Measurements from ENCODE around the gene WFDC10B. TPM values are rescaled to one million over a fixed set of nuclear protein-coding genes. Genes with fewer than 3 reads are reported as not detected.
A peak's percentile ranks its signal among the peaks of the same experiment; 100 is the strongest.
"Not testable (repeated sequence)": the region's sequence is repeated elsewhere in the genome, so short reads cannot be mapped to it uniquely, and the experiment has no call there.

The WFDC10B gene
- total and polyA plus RNA-seq, 2 experiments from 2014 or later, result not detected

DNA sequence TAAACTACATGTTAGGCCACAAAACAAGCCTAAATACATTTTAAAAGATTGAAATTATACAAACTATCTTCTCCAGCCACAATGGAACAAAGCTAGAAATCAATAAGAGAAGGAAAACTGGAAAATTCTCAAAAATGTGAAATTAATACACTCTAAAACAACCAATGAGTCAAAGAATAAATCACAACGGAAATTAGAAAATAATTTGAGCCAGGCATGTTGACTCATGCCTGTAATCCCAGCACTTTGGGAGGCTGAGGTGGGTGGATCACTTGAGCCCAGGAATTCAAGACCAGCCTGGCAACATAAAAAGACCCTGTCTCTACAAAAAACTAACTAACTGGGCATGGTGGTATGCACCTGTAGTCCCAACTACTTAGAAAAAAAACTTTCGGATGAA lies 9.3 kb downstream of the WFDC10B start:
- 45 to 52% methylated on average over 2 of the region's 2 CpGs for WGBS, 2 experiments (ENCODE audit: low coverage in 1 of 2, low lambda C conversion rate in 2 of 2, missing lambda C conversion rate in 2 of 2)
- Histone ChIP-seq H3K9me3 (ENCODE audit: low read depth) (no peaks in the 10 kb centered on the region), H3K79me2 (ENCODE audit: insufficient read depth) (no peaks in the 10 kb centered on the region), H3K4me3 (no peak overlapping the region), H3K27ac (no peak overlapping the region), H3K27me3 (replicated peaks; ENCODE audit: insufficient read depth) (no peaks in the 10 kb centered on the region), H3K9me2 (ENCODE audit: insufficient read depth) (no peaks in the 10 kb centered on the region), H4K20me1 (ENCODE audit: insufficient read depth) (no peaks in the 10 kb centered on the region), H3K4me2 (ENCODE audit: unreplicated experiment) (no peak overlapping the region), H3K36me3 (ENCODE audit: low read depth) (no peaks in the 10 kb centered on the region), H2AFZ (no peak overlapping the region), H3K9ac (no peak overlapping the region), H3K4me1 (ENCODE audit: insufficient read depth) (peaks cover 7% of the 10 kb centered on the region; the same call in 1 of the 2 replicates), H3F3A (ENCODE audit: insufficient read depth) (no peaks in the 10 kb centered on the region)
- in situ Hi-C loops (cut with MboI), result no loop called here
- no peak for TF ChIP-seq EZH2 (IDR thresholded peaks at IDR 0.05; ENCODE audit: insufficient read depth, poor library complexity, severe bottlenecking)
- peak; percentile 1 for DNase-seq

- H3K79me2 ChIP-seq (ENCODE audit: insufficient read depth); in situ Hi-C loops (cut with MboI); DNase-seq; H3K4me1 ChIP-seq (ENCODE audit: insufficient read depth); H3K9me3 ChIP-seq (ENCODE audit: low read depth); H3F3A ChIP-seq (ENCODE audit: insufficient read depth); H3K27me3 ChIP-seq (replicated peaks; ENCODE audit: insufficient read depth); H3K4me2 ChIP-seq (ENCODE audit: unreplicated experiment); H3K4me3 ChIP-seq; H3K9me2 ChIP-seq (ENCODE audit: insufficient read depth); H3K36me3 ChIP-seq (ENCODE audit: low read depth); H3K27ac ChIP-seq; H2AFZ ChIP-seq; H3K9ac ChIP-seq; H4K20me1 ChIP-seq (ENCODE audit: insufficient read depth): not testable (repeated sequence)
- 71% methylated on average over 12 of the region's 12 CpGs for whole genome bisulfite sequencing, 2 experiments (ENCODE audit: low coverage in 1 of 2, low lambda C conversion rate in 2 of 2, missing lambda C conversion rate in 2 of 2)
Measured at GRCh38 chr20:45693346-45693745, 11.5 kb downstream of the WFDC10B start.

DNA sequence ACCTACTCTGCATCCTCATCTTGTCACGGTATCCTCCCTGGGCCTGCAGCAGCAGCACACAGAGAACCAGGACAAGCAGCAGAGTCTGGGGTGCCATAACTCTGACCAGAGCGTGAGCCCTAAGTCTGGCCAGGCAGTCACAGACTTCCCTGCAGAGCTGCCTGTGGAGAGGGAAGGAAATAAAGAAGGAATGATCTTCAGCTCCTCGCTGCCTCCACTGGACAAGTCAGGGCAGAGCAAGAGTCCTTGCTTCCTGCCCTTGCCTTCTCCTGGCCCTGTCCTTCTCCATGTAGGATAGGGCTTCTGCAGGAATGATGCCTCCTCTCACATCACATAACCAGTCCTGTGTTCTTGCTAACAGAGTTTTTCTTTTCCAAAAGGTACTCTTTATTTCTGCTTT lies 18.9 kb downstream of the WFDC10B start:
- no peaks in the 10 kb centered on the region for H3K79me2 ChIP-seq (ENCODE audit: insufficient read depth)
- TF ChIP-seq EZH2phosphoT487 (IDR thresholded peaks at IDR 0.05; ENCODE audit: insufficient read depth, low read depth) (no peak), EZH2 (IDR thresholded peaks at IDR 0.05; ENCODE audit: insufficient read depth, poor library complexity, severe bottlenecking) (no peak)
- H3K4me1 ChIP-seq (ENCODE audit: insufficient read depth), result no peaks in the 10 kb centered on the region
- no peaks in the 10 kb centered on the region for H3K36me3 ChIP-seq (ENCODE audit: low read depth)
- H4K20me1 ChIP-seq (ENCODE audit: insufficient read depth), result no peaks in the 10 kb centered on the region
- no peak overlapping the region for H3K27ac ChIP-seq
- H3K9me3 ChIP-seq (ENCODE audit: low read depth), result no peaks in the 10 kb centered on the region
- no peak overlapping the region for H3K9ac ChIP-seq
- no peak overlapping the region for H3K4me2 ChIP-seq (ENCODE audit: unreplicated experiment)
- no peak overlapping the region for H2AFZ ChIP-seq
- in situ Hi-C loops (cut with MboI), result no loop called here
- peak; percentile 27 for DNase-seq
- no peaks in the 10 kb centered on the region for H3F3A ChIP-seq (ENCODE audit: insufficient read depth)
- no peaks in the 10 kb centered on the region for H3K27me3 ChIP-seq (replicated peaks; ENCODE audit: insufficient read depth)
- no peaks in the 10 kb centered on the region for H3K9me2 ChIP-seq (ENCODE audit: insufficient read depth)
- H3K4me3 ChIP-seq, result no peak overlapping the region
- WGBS, 2 experiments (ENCODE audit: low coverage in 1 of 2, low lambda C conversion rate in 2 of 2, missing lambda C conversion rate in 2 of 2), result 43 to 46% methylated on average over 3 of the region's 3 CpGs

DNA sequence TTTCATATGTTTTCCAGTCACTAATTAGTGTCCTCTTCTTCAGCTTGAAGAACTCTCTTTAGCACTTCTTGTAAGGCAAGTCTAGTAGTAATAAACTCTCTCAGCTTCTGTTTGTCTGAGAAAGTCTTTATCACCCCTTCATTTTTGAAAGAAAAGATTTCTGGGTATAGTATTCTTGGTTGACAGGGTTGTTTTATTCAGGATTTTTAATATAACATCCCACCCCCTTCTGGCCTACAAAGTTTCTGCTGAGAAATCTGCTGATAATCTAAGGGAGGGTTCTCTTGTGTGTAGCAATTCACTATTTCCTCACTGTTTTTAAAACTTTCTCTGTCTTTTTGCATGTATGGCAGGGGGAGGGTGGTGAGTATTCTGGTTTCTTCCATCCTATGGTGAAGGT lies 25.2 kb downstream of the WFDC10B start:
- in situ Hi-C loops (cut with MboI), result no loop called here
- H3K9me3 ChIP-seq (ENCODE audit: low read depth), result no peaks in the 10 kb centered on the region
- no peak for TF ChIP-seq EZH2phosphoT487 (IDR thresholded peaks at IDR 0.05; ENCODE audit: insufficient read depth, low read depth)
- no peak for TF ChIP-seq EZH2 (IDR thresholded peaks at IDR 0.05; ENCODE audit: insufficient read depth, poor library complexity, severe bottlenecking)
- no peaks in the 10 kb centered on the region for H3K27me3 ChIP-seq (replicated peaks; ENCODE audit: insufficient read depth)
- H3K4me2 ChIP-seq (ENCODE audit: unreplicated experiment), result no peak overlapping the region
- no peaks in the 10 kb centered on the region for H3K36me3 ChIP-seq (ENCODE audit: low read depth)
- DNase-seq, result no peak
- H3K27ac ChIP-seq, result no peak overlapping the region
- H2AFZ ChIP-seq, result no peak overlapping the region
- H3K4me3 ChIP-seq, result no peak overlapping the region
- H3K79me2 ChIP-seq (ENCODE audit: insufficient read depth), result no peaks in the 10 kb centered on the region
- no peak overlapping the region for H3K9ac ChIP-seq
- H3K4me1 ChIP-seq (ENCODE audit: insufficient read depth), result no peaks in the 10 kb centered on the region
- H3K9me2 ChIP-seq (ENCODE audit: insufficient read depth), result no peaks in the 10 kb centered on the region
- H4K20me1 ChIP-seq (ENCODE audit: insufficient read depth), result no peaks in the 10 kb centered on the region
- no peaks in the 10 kb centered on the region for H3F3A ChIP-seq (ENCODE audit: insufficient read depth)

- no peaks in the 10 kb centered on the region for H4K20me1 ChIP-seq (ENCODE audit: insufficient read depth)
- in situ Hi-C loops (cut with MboI), result no loop called here
- H3K36me3 ChIP-seq (ENCODE audit: low read depth), result no peaks in the 10 kb centered on the region
- H3K9ac ChIP-seq, result no peak overlapping the region
- no peaks in the 10 kb centered on the region for H3K4me1 ChIP-seq (ENCODE audit: insufficient read depth)
- TF ChIP-seq EZH2phosphoT487 (IDR thresholded peaks at IDR 0.05; ENCODE audit: insufficient read depth, low read depth) (no peak), EZH2 (IDR thresholded peaks at IDR 0.05; ENCODE audit: insufficient read depth, poor library complexity, severe bottlenecking) (no peak)
- H3K79me2 ChIP-seq (ENCODE audit: insufficient read depth), result no peaks in the 10 kb centered on the region
- no peaks in the 10 kb centered on the region for H3K9me3 ChIP-seq (ENCODE audit: low read depth)
- no peak for DNase-seq
- no peak overlapping the region for H3K27ac ChIP-seq
- no peak overlapping the region for H3K4me3 ChIP-seq
- H3K27me3 ChIP-seq (replicated peaks; ENCODE audit: insufficient read depth), result no peaks in the 10 kb centered on the region; the same call in none of the 2 replicates
- H2AFZ ChIP-seq, result no peak overlapping the region
- no peak overlapping the region for H3K4me2 ChIP-seq (ENCODE audit: unreplicated experiment)
- H3F3A ChIP-seq (ENCODE audit: insufficient read depth), result no peaks in the 10 kb centered on the region
- H3K9me2 ChIP-seq (ENCODE audit: insufficient read depth), result no peaks in the 10 kb centered on the region
Measured at GRCh38 chr20:45672765-45673164, 32.1 kb downstream of the WFDC10B start.
